IgD-negative memory B cell (primary cell): ENCODE data around the gene CTTNBP2NL. TPM values are rescaled to one million over a fixed set of nuclear protein-coding genes. Genes with fewer than 3 reads are reported as not detected.
"Not testable (repeated sequence)": the region's sequence is repeated elsewhere in the genome, so short reads cannot be mapped to it uniquely, and the experiment has no call there.

Source experiments
- H3K27ac Mint-ChIP-seq, 3 donors: one replicate each; pipeline ENCODE4 v1.8.0; 2020 to 2022; ENCODE audit warnings: mild to moderate bottlenecking in 3 of 3, mixed read lengths in 3 of 3, moderate library complexity in 1 of 3
- H3K27me3 Mint-ChIP-seq: one replicate; pipeline ENCODE4 v1.8.0; 2021; ENCODE audit warnings: mixed read lengths
- H3K36me3 Mint-ChIP-seq: one replicate; pipeline ENCODE4 v1.8.0; 2020; ENCODE audit warnings: mild to moderate bottlenecking, mixed read lengths
- H3K4me1 Mint-ChIP-seq, 3 donors: one replicate each; pipeline ENCODE4 v1.8.0; 2020 to 2022; ENCODE audit warnings: mixed read lengths in 3 of 3, mild to moderate bottlenecking in 1 of 3
- H3K4me3 Mint-ChIP-seq, 4 donors: one replicate each; pipeline ENCODE4 v1.8.0; 2020 to 2022; ENCODE audit warnings: mild to moderate bottlenecking in 4 of 4, mixed read lengths in 4 of 4, moderate library complexity in 3 of 4
- H3K9me3 Mint-ChIP-seq, 3 donors: one replicate each; pipeline ENCODE4 v1.8.0; 2020 to 2021; ENCODE audit warnings: mixed read lengths in 3 of 3, mild to moderate bottlenecking in 1 of 3
- polyA plus RNA-seq: library from polyadenylated mRNA; unstranded; fragments of 300-500 nt; fragmentation: Illumina TruSeq; gene quantifications from one replicate; pipeline ENCODE4 v1.2.3, GENCODE V29; 2021

The CTTNBP2NL gene
- polyA plus RNA-seq, 1 donor from 2014 or later, result 0.76 TPM

- peaks cover 4% of the 10 kb centered on the region for H3K36me3 Mint-ChIP-seq
- H3K4me3 Mint-ChIP-seq, result no peak overlapping the region
- H3K9me3 Mint-ChIP-seq, result no peaks in the 10 kb centered on the region
- H3K27ac Mint-ChIP-seq, result no peak overlapping the region
- peaks cover 15% of the 10 kb centered on the region for H3K27me3 Mint-ChIP-seq
- peaks cover under 1 to 5% (median 2%) of the 10 kb centered on the region in 3 donors for H3K4me1 Mint-ChIP-seq
Measured at GRCh38 chr1:112457241-112457640, 61.2 kb downstream of the CTTNBP2NL start.

- H3K36me3 Mint-ChIP-seq, result peaks cover 4% of the 10 kb centered on the region
- H3K4me3 Mint-ChIP-seq, result no peak overlapping the region
- H3K4me1 Mint-ChIP-seq, result peaks cover 7 to 12% (median 9%) of the 10 kb centered on the region in 3 donors
- H3K9me3 Mint-ChIP-seq, result no peaks in the 10 kb centered on the region
- peaks cover 19% of the 10 kb centered on the region for H3K27me3 Mint-ChIP-seq
- H3K27ac Mint-ChIP-seq, result no peak overlapping the region
Measured at GRCh38 chr1:112457955-112458354, 61.9 kb downstream of the CTTNBP2NL start.

GRCh38 chr1:112458756-112459155, 62.7 kb downstream of the CTTNBP2NL start:
- H3K9me3 Mint-ChIP-seq, result no peaks in the 10 kb centered on the region
- no peak overlapping the region for H3K27ac Mint-ChIP-seq
- H3K36me3 Mint-ChIP-seq, result peaks cover 4% of the 10 kb centered on the region
- no peak overlapping the region for H3K4me3 Mint-ChIP-seq
- H3K27me3 Mint-ChIP-seq, result peaks cover 19% of the 10 kb centered on the region
- peaks cover 12% of the 10 kb centered on the region in 3 donors for H3K4me1 Mint-ChIP-seq

- Mint-ChIP-seq H3K27ac (no peak overlapping the region), H3K27me3 (peaks cover 22% of the 10 kb centered on the region), H3K36me3 (peaks cover 4% of the 10 kb centered on the region), H3K4me3 (no peak overlapping the region), H3K9me3 (no peaks in the 10 kb centered on the region), H3K4me1 (peaks cover 15 to 19% (median 19%) of the 10 kb centered on the region in 3 donors)
Measured at GRCh38 chr1:112460615-112461014, 64.6 kb downstream of the CTTNBP2NL start.

- Mint-ChIP-seq H3K4me3 (peak overlapping the region in 1 of 4 donors; percentile 4), H3K4me1 (peaks cover 22 to 24% (median 24%) of the 10 kb centered on the region in 3 donors)
Measured at GRCh38 chr1:112461200-112461871, 65.3 kb downstream of the CTTNBP2NL start.

GRCh38 chr1:112462953-112463279, 66.9 kb downstream of the CTTNBP2NL start:
- Mint-ChIP-seq H3K4me3 (peak overlapping the region in 3 of 4 donors; percentile 5 to 69 (median 66)), H3K4me1 (peaks cover 28 to 34% (median 32%) of the 10 kb centered on the region in 3 donors), H3K27ac (no peak overlapping the region)

More at GRCh38 chr1:112461200-112461871, 65.3 kb downstream of the CTTNBP2NL start:
- Mint-ChIP-seq H3K9me3 (no peaks in the 10 kb centered on the region), H3K27me3 (peaks cover 22% of the 10 kb centered on the region), H3K27ac (no peak overlapping the region), H3K36me3 (no peaks in the 10 kb centered on the region)

GRCh38 chr1:112464501-112464900, 68.5 kb downstream of the CTTNBP2NL start:
- Mint-ChIP-seq H3K36me3 (no peaks in the 10 kb centered on the region), H3K4me3 (no peak overlapping the region), H3K27me3 (peaks cover 18% of the 10 kb centered on the region), H3K27ac (no peak overlapping the region), H3K4me1 (peaks cover 28 to 34% (median 32%) of the 10 kb centered on the region in 3 donors), H3K9me3 (no peaks in the 10 kb centered on the region)

More at GRCh38 chr1:112462953-112463279, 66.9 kb downstream of the CTTNBP2NL start:
- no peaks in the 10 kb centered on the region for H3K9me3 Mint-ChIP-seq
- peaks cover 18% of the 10 kb centered on the region for H3K27me3 Mint-ChIP-seq
- no peaks in the 10 kb centered on the region for H3K36me3 Mint-ChIP-seq

- Mint-ChIP-seq H3K27ac (peak overlapping the region in 2 of 3 donors; percentile 5 to 73), H3K4me3 (peak overlapping the region in 1 of 4 donors; percentile 55), H3K4me1 (peaks cover 28 to 34% (median 32%) of the 10 kb centered on the region in 3 donors), H3K27me3 (peaks cover 20% of the 10 kb centered on the region), H3K9me3 (no peaks in the 10 kb centered on the region), H3K36me3 (no peaks in the 10 kb centered on the region)
Measured at GRCh38 chr1:112465122-112465521, 69.1 kb downstream of the CTTNBP2NL start.

- peaks cover 28 to 34% (median 32%) of the 10 kb centered on the region in 3 donors for H3K4me1 Mint-ChIP-seq
- peaks cover 20% of the 10 kb centered on the region for H3K27me3 Mint-ChIP-seq
- H3K36me3 Mint-ChIP-seq, result no peaks in the 10 kb centered on the region
- H3K4me3 Mint-ChIP-seq, result peak overlapping the region; percentile 52 to 93 (median 82)
- no peaks in the 10 kb centered on the region for H3K9me3 Mint-ChIP-seq
- peak overlapping the region; percentile 73 to 90 (median 73) for H3K27ac Mint-ChIP-seq
Measured at GRCh38 chr1:112466078-112466660, 70.2 kb downstream of the CTTNBP2NL start.

GRCh38 chr1:112470324-112470723, 74.3 kb downstream of the CTTNBP2NL start:
- H3K27ac Mint-ChIP-seq, H3K36me3 Mint-ChIP-seq, H3K9me3 Mint-ChIP-seq, H3K4me3 Mint-ChIP-seq: not testable (repeated sequence)
- Mint-ChIP-seq H3K27me3 (peaks cover 21% of the 10 kb centered on the region), H3K4me1 (peaks cover 16 to 22% (median 19%) of the 10 kb centered on the region in 3 donors)

- Mint-ChIP-seq H3K4me1 (peaks cover 9 to 17% (median 13%) of the 10 kb centered on the region in 3 donors), H3K4me3 (no peak overlapping the region), H3K27me3 (peaks cover 18% of the 10 kb centered on the region)
Measured at GRCh38 chr1:112470966-112471365, 75.0 kb downstream of the CTTNBP2NL start.

GRCh38 chr1:112472142-112472541, 76.1 kb downstream of the CTTNBP2NL start:
- Mint-ChIP-seq H3K27me3 (peaks cover 19% of the 10 kb centered on the region), H3K4me1 (peaks cover 0 to 6% (median 2%) of the 10 kb centered on the region in 3 donors), H3K4me3 (no peak overlapping the region), H3K9me3 (peaks cover 3 to 11% (median 5%) of the 10 kb centered on the region in 3 donors), H3K36me3 (no peaks in the 10 kb centered on the region), H3K27ac (peak overlapping the region in 1 of 3 donors; percentile 33)

More at GRCh38 chr1:112470966-112471365, 75.0 kb downstream of the CTTNBP2NL start:
- no peak overlapping the region for H3K27ac Mint-ChIP-seq
- peaks cover 0 to 7% (median 0%) of the 10 kb centered on the region in 3 donors for H3K9me3 Mint-ChIP-seq
- no peaks in the 10 kb centered on the region for H3K36me3 Mint-ChIP-seq

- peaks cover 11% of the 10 kb centered on the region for H3K36me3 Mint-ChIP-seq
- no peaks in the 10 kb centered on the region for H3K4me1 Mint-ChIP-seq
- no peak overlapping the region for H3K4me3 Mint-ChIP-seq
- H3K9me3 Mint-ChIP-seq, result peaks cover 6 to 26% (median 16%) of the 10 kb centered on the region in 3 donors
- peaks cover 5% of the 10 kb centered on the region for H3K27me3 Mint-ChIP-seq
- H3K27ac Mint-ChIP-seq, result no peak overlapping the region
Measured at GRCh38 chr1:112477550-112477949, 81.5 kb downstream of the CTTNBP2NL start.

GRCh38 chr1:112478314-112478713, 82.3 kb downstream of the CTTNBP2NL start:
- Mint-ChIP-seq H3K36me3 (peaks cover 12% of the 10 kb centered on the region), H3K27ac (no peak overlapping the region), H3K9me3 (peaks cover 6 to 25% (median 16%) of the 10 kb centered on the region in 3 donors), H3K4me1 (no peaks in the 10 kb centered on the region), H3K27me3 (peaks cover 4% of the 10 kb centered on the region), H3K4me3 (peak overlapping the region in 1 of 4 donors; percentile 20)

- not testable (repeated sequence) for H3K4me3 Mint-ChIP-seq, H3K4me1 Mint-ChIP-seq, H3K36me3 Mint-ChIP-seq, H3K27ac Mint-ChIP-seq, H3K9me3 Mint-ChIP-seq, H3K27me3 Mint-ChIP-seq
Measured at GRCh38 chr1:112486063-112486462, 90.0 kb downstream of the CTTNBP2NL start.
